ENCODE measurements around the gene COX8C. TPM values are rescaled to one million over a fixed set of nuclear protein-coding genes. Genes with fewer than 3 reads are reported as not detected.

COX8C gene
- total RNA-seq, 2 donors from 2014 or later = not detected

DNA sequence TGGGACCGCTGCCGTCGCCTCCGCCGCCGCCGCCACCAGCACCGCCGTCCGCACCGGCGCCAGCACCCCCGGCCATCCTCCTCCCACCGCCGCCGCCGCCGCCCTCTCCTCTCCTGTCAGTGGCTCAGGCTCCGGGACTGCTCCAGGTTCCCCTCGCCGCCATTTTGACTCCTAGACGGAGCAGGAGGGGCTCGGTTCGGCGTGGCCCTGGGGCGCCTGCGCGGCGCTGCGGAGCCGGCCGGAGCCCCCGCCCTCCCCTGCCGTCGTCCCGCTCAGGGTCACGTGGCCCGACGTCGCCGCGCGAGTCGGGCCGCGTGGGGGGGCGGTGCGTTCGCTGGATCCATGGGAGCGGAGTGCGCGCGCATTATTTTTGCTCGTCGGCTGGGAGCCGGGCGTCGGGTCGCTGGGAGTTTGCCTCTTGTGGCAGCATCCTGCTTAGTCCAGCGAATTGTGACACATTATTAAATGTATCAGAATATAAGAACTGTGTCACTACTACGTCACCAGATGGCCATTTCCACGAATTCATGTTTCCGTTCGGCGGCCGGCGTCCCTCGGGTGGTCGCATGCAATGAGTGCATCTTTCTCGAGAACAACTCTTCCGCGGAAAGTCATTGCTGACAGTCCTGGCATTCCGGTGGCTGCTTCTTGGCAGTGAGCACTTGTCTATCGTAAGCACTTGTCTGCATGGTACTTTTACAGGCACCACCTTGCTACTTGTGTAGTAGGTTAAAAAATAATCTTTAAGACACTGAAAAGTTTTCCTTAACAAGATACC, 13.9 kb upstream of the COX8C start, which contains the start of gene BTBD7:
Gene BTBD7, minus strand, starts transcription at position 184 of the 778 bp plus-strand sequence. CDS start 36,985 bp downstream, outside the sequence.
- peak; percentile 95 for DNase-seq
- H3K4me1 ChIP-seq = peaks cover 6% of the 10 kb centered on the region
- intact Hi-C loops (cut with DNase I) = no loop called here
- no peaks in the 10 kb centered on the region for H3K36me3 ChIP-seq
- H3K27me3 ChIP-seq = no peaks in the 10 kb centered on the region
- no peaks in the 10 kb centered on the region for H3K9me3 ChIP-seq
- peak within 1 kb of the TSS; percentile 85 for H3K4me3 ChIP-seq
- H3K9ac ChIP-seq (ENCODE audit: low read depth in 2 of 2, low read length in 2 of 2) = peak within 1 kb of the TSS; percentile 95 to 96
- peak within 1 kb of the TSS; percentile 97 for H3K27ac ChIP-seq
- TF ChIP-seq, protein P1, sequence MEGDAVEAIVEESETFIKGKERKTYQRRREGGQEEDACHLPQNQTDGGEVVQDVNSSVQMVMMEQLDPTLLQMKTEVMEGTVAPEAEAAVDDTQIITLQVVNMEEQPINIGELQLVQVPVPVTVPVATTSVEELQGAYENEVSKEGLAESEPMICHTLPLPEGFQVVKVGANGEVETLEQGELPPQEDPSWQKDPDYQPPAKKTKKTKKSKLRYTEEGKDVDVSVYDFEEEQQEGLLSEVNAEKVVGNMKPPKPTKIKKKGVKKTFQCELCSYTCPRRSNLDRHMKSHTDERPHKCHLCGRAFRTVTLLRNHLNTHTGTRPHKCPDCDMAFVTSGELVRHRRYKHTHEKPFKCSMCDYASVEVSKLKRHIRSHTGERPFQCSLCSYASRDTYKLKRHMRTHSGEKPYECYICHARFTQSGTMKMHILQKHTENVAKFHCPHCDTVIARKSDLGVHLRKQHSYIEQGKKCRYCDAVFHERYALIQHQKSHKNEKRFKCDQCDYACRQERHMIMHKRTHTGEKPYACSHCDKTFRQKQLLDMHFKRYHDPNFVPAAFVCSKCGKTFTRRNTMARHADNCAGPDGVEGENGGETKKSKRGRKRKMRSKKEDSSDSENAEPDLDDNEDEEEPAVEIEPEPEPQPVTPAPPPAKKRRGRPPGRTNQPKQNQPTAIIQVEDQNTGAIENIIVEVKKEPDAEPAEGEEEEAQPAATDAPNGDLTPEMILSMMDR (IDR thresholded peaks at IDR 0.05) = peak; percentile 15

DNA sequence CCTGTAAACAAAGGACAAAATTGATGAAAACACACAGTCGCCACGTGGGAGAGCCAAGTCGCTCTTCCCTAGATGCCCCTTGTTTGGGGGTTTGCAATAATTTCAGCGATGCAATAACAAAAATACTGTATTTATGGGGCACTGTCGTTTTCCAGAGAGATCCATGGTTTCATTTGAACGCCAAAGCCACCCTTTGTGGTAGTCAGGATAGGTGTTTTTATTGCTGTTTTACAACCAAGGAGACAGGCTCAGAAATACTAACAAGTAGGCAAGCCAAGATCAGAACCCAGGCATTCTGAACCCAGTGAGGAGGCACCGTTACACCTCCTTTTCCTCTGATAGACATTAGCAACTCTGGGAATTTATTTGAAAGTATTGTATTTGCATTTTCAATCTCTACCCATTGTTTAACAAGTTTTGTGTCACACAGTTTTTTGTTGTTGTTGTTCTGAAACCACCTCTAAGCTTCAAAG, 13.3 kb upstream of the COX8C start:
- TF ChIP-seq, protein P1 (IDR thresholded peaks at IDR 0.05) = no peak
- no peaks in the 10 kb centered on the region for H3K36me3 ChIP-seq
- H3K27me3 ChIP-seq = no peaks in the 10 kb centered on the region
- intact Hi-C loops (cut with DNase I) = no loop called here
- H3K27ac ChIP-seq = peak overlapping the region; percentile 97
- peak overlapping the region; percentile 41 to 83 for H3K9ac ChIP-seq (ENCODE audit: low read depth in 2 of 2, low read length in 2 of 2)
- no peak for DNase-seq
- H3K4me3 ChIP-seq = peak overlapping the region; percentile 85
- no peaks in the 10 kb centered on the region for H3K9me3 ChIP-seq
- peaks cover 6% of the 10 kb centered on the region for H3K4me1 ChIP-seq

DNA sequence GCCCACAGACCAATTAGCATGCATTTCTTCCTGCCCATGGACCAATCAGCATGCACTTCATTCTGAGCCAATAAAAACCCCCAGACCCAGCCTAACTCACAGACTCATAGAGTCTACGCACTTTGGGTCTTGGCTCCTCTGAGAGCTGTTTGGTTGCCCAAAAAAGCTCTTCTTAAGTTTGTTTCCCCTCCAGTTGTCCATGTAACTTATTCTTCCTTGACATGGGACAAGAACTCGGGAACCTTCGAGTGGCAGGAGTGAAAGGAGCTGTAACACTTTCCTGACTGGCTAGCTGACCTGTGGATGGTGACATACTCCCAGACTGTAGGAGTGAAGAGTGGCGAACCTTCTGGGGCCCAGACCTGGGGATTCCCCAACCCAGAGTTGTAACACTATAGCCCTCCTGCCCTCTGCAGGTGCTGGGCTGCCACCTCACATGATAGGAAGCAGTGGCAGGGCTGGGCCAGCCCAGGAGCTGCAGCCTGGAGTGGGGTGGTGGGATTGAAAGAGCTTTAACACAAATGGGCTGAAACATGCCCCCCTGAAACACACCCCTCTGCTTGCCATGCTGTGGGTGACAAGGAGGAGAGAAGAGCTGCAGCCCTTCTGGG, 9.7 kb upstream of the COX8C start:
- H3K9me3 ChIP-seq = no peaks in the 10 kb centered on the region
- no peaks in the 10 kb centered on the region for H3K4me1 ChIP-seq
- intact Hi-C loops (cut with DNase I) = no loop called here
- H3K4me3 ChIP-seq = no peak overlapping the region
- no peak overlapping the region for H3K9ac ChIP-seq (ENCODE audit: low read depth in 2 of 2, low read length in 2 of 2)
- TF ChIP-seq, protein P1 (IDR thresholded peaks at IDR 0.05) = no peak
- no peaks in the 10 kb centered on the region for H3K36me3 ChIP-seq
- no peaks in the 10 kb centered on the region for H3K27me3 ChIP-seq
- no peak for DNase-seq
- H3K27ac ChIP-seq = no peak overlapping the region

DNA sequence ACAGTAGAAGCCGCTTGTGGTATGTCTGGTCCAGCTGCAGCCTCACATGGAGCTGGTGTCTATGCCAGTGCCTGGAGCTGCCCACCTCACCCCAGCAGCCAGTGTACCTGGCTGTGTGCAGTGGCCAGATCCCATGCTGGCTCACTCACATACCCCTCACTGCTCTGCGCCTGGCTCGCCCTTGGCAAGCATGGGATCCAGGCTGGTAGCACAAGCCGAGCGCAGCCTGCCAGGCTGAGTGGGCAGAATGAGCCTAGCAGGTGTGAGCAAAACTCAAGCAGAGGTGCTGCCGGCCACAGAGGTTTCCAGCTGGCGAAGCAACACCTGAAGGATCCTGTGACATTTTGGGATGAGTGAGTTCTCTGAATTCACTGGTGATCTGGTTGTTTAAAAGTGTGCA, 9.1 kb upstream of the COX8C start:
- H3K27ac ChIP-seq = no peak overlapping the region
- no peak overlapping the region for H3K4me3 ChIP-seq
- intact Hi-C loops (cut with DNase I) = no loop called here
- no peaks in the 10 kb centered on the region for H3K4me1 ChIP-seq
- H3K9ac ChIP-seq (ENCODE audit: low read depth in 2 of 2, low read length in 2 of 2) = no peak overlapping the region
- TF ChIP-seq, protein P1 (IDR thresholded peaks at IDR 0.05) = no peak
- no peaks in the 10 kb centered on the region for H3K36me3 ChIP-seq
- H3K27me3 ChIP-seq = no peaks in the 10 kb centered on the region
- DNase-seq = no peak
- no peaks in the 10 kb centered on the region for H3K9me3 ChIP-seq

DNA sequence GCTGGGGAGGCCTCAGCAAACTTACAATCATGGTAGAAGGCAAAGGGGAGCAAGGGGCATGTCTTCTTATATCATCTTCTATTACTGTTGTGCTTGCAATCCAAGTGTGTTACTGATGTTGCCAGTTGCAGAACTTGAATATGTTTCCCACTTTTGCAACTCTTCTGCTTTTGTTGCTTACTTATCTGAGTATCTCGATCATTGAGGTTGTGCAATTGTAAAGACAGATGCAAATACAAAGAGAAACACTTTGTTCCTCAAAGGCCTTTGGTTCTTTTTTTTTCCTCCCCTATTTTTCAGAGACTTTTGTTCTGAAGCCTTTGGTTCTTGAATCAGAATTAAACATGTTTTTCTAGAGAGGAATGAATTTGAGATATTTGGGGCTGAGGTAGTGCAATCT, 3.7 kb upstream of the COX8C start:
- no peak for DNase-seq
- H3K4me1 ChIP-seq = no peaks in the 10 kb centered on the region
- no peaks in the 10 kb centered on the region for H3K36me3 ChIP-seq
- H3K27ac ChIP-seq = no peak overlapping the region
- no peaks in the 10 kb centered on the region for H3K9me3 ChIP-seq
- TF ChIP-seq, protein P1 (IDR thresholded peaks at IDR 0.05) = no peak
- no peaks in the 10 kb centered on the region for H3K27me3 ChIP-seq
- H3K4me3 ChIP-seq = no peak overlapping the region
- no peak overlapping the region for H3K9ac ChIP-seq (ENCODE audit: low read depth in 2 of 2, low read length in 2 of 2)
- intact Hi-C loops (cut with DNase I) = no loop called here

Measured in colonic mucosa (tissue), 4 donors.